Measurements from ENCODE around the gene PVALB. TPM values are rescaled to one million over a fixed set of nuclear protein-coding genes. Genes with fewer than 3 reads are reported as not detected.

Gene PVALB
- total and polyA plus RNA-seq, 2 donors (not counting 1 experiment from before 2014, with no cell fraction given), result not detected

DNA sequence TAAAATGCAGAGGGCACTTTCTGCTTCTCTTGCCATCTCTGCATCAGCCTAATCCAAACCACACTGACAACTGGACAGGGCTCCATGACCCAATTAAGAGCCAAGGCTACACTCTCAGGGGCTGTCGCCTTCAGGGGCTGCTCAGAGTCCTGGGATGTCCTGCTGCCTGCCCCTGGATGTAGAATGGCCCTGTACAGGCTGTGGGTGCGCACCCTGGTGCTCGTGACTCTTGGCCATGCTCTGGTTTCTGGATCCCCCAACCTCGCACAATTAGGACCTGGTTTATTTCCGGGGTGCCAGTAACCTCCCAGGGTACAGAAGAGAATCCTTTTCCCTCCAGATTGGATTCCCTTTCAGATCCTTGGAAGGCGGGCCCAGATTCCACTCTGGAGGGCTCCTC, 52.2 kb downstream of the PVALB start:
- Histone ChIP-seq H3K9ac (ENCODE audit: low read length) (no peak overlapping the region), H3K27me3 (replicated peaks in 1 of 4; ENCODE audit: control extremely low read depth in 1 of 4, control insufficient read depth in 3 of 4, insufficient read depth in 4 of 4, low read length in 3 of 4) (no peaks in the 10 kb centered on the region), H2AFZ (ENCODE audit: insufficient read depth, low read depth, low read length, poor library complexity, severe bottlenecking) (no peak overlapping the region), H3K79me2 (ENCODE audit: control insufficient read depth, insufficient read depth, low read length) (no peaks in the 10 kb centered on the region), H3K36me3 (replicated peaks in 1 of 2; ENCODE audit: control extremely low read depth in 1 of 2, control insufficient read depth in 1 of 2, extremely low read depth in 1 of 2, insufficient read depth in 2 of 2, low read length in 1 of 2) (peaks cover 0 to 20% of the 10 kb centered on the region in 2 experiments), H3K4me2 (replicated peaks; ENCODE audit: low read depth, low read length, poor library complexity, severe bottlenecking) (no peak overlapping the region), H3K4me1 (ENCODE audit: control insufficient read depth in 2 of 2, insufficient read depth in 2 of 2, low read length in 2 of 2) (no peaks in the 10 kb centered on the region), H3K4me3 (ENCODE audit: control extremely low read depth in 1 of 5, extremely low read depth in 1 of 5, insufficient read depth in 1 of 5, low read depth in 2 of 5, low read length in 4 of 5) (no peak overlapping the region), H4K20me1 (ENCODE audit: control insufficient read depth, insufficient read depth, low read length, poor library complexity, severe bottlenecking) (no peaks in the 10 kb centered on the region), H3K9me3 (ENCODE audit: control extremely low read depth in 1 of 3, control insufficient read depth in 2 of 3, insufficient read depth in 1 of 3, low read length in 2 of 3) (peaks cover 0 to 6% (median 0%) of the 10 kb centered on the region in 3 donors), H3K27ac (ENCODE audit: low read length in 2 of 2) (no peak overlapping the region)
- TF ChIP-seq, protein P1, sequence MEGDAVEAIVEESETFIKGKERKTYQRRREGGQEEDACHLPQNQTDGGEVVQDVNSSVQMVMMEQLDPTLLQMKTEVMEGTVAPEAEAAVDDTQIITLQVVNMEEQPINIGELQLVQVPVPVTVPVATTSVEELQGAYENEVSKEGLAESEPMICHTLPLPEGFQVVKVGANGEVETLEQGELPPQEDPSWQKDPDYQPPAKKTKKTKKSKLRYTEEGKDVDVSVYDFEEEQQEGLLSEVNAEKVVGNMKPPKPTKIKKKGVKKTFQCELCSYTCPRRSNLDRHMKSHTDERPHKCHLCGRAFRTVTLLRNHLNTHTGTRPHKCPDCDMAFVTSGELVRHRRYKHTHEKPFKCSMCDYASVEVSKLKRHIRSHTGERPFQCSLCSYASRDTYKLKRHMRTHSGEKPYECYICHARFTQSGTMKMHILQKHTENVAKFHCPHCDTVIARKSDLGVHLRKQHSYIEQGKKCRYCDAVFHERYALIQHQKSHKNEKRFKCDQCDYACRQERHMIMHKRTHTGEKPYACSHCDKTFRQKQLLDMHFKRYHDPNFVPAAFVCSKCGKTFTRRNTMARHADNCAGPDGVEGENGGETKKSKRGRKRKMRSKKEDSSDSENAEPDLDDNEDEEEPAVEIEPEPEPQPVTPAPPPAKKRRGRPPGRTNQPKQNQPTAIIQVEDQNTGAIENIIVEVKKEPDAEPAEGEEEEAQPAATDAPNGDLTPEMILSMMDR (IDR thresholded peaks at IDR 0.05), result no peak
- no peak for TF ChIP-seq EZH2 (IDR thresholded peaks at IDR 0.05; ENCODE audit: borderline replicate concordance, insufficient read depth, low read depth, low read length, poor library complexity, severe bottlenecking)
- ChIA-PET CTCF (no interaction called here), POLR2A (no interaction called here)
- no peaks in the 10 kb centered on the region for H3K27me3 Mint-ChIP-seq
- no peak for DNase-seq
- ATAC-seq (ENCODE audit: low read depth), result no peak
- no peaks in the 10 kb centered on the region for H3K9me3 Mint-ChIP-seq (ENCODE audit: insufficient read depth)
- 99% methylated on average over 6 of the region's 6 CpGs for WGBS (ENCODE audit: insufficient coverage)
- H3K27ac Mint-ChIP-seq, result no peak overlapping the region
- intact Hi-C loops (cut with micrococcal nuclease), result no loop called here
- no peaks in the 10 kb centered on the region for H3K4me1 Mint-ChIP-seq
- no peak overlapping the region for H3K4me3 Mint-ChIP-seq

DNA sequence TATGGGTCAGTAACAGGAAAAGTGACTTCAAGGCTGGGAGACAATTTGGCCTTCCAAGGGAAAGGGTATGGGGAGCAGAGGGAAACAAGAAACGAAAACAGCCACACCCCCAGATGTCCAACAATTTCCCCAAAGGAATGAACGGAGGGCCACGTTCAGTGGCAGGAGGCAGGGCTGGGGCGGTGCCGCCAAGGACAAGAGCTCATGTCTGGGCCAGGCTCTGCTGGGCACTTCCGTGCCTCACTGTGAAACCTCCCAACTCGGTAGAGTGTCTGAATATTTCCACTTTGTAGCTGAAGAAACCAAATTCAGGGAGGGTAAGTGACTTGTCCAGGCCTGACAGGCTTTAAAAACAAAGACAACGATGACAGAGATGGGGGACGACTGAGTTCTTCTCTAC, 52.8 kb downstream of the PVALB start:
- Histone ChIP-seq H3K4me2 (replicated peaks; ENCODE audit: low read depth, low read length, poor library complexity, severe bottlenecking) (no peak overlapping the region), H4K20me1 (ENCODE audit: control insufficient read depth, insufficient read depth, low read length, poor library complexity, severe bottlenecking) (no peaks in the 10 kb centered on the region), H2AFZ (ENCODE audit: insufficient read depth, low read depth, low read length, poor library complexity, severe bottlenecking) (no peak overlapping the region), H3K79me2 (ENCODE audit: control insufficient read depth, insufficient read depth, low read length) (no peaks in the 10 kb centered on the region), H3K9ac (ENCODE audit: low read length) (no peak overlapping the region), H3K9me3 (ENCODE audit: control extremely low read depth in 1 of 3, control insufficient read depth in 2 of 3, insufficient read depth in 1 of 3, low read length in 2 of 3) (peaks cover 0 to 6% (median 0%) of the 10 kb centered on the region in 3 donors), H3K27ac (ENCODE audit: low read length in 2 of 2) (no peak overlapping the region), H3K4me1 (ENCODE audit: control insufficient read depth in 2 of 2, insufficient read depth in 2 of 2, low read length in 2 of 2) (no peaks in the 10 kb centered on the region), H3K36me3 (replicated peaks in 1 of 2; ENCODE audit: control extremely low read depth in 1 of 2, control insufficient read depth in 1 of 2, extremely low read depth in 1 of 2, insufficient read depth in 2 of 2, low read length in 1 of 2) (peaks cover 0 to 20% of the 10 kb centered on the region in 2 experiments), H3K4me3 (ENCODE audit: control extremely low read depth in 1 of 5, extremely low read depth in 1 of 5, insufficient read depth in 1 of 5, low read depth in 2 of 5, low read length in 4 of 5) (no peak overlapping the region), H3K27me3 (replicated peaks in 1 of 4; ENCODE audit: control extremely low read depth in 1 of 4, control insufficient read depth in 3 of 4, insufficient read depth in 4 of 4, low read length in 3 of 4) (no peaks in the 10 kb centered on the region)
- CTCF ChIA-PET, result interaction anchor here (1.5 kb wide), 1 partner anchor 213 kb away, joined by 4 read pairs; no protein-coding TSS in a partner anchor
- no peak for TF ChIP-seq EZH2 (IDR thresholded peaks at IDR 0.05; ENCODE audit: borderline replicate concordance, insufficient read depth, low read depth, low read length, poor library complexity, severe bottlenecking)
- TF ChIP-seq, protein P1 (IDR thresholded peaks at IDR 0.05), result no peak
- Mint-ChIP-seq H3K27ac (no peak overlapping the region), H3K27me3 (no peaks in the 10 kb centered on the region), H3K9me3 (ENCODE audit: insufficient read depth) (no peaks in the 10 kb centered on the region), H3K4me1 (no peaks in the 10 kb centered on the region), H3K4me3 (no peak overlapping the region)
- ATAC-seq (ENCODE audit: low read depth) (no peak), DNase-seq (no peak)
- intact Hi-C loops (cut with micrococcal nuclease), result no loop called here
- WGBS (ENCODE audit: insufficient coverage), result 97% methylated on average over 4 of the region's 9 CpGs
- POLR2A ChIA-PET, result no interaction called here
